Osteoblast (primary cell): ENCODE measurements around the gene TMTC1. TPM values are rescaled to one million over a fixed set of nuclear protein-coding genes. Genes with fewer than 3 reads are reported as not detected.

Experiments
- DNase-seq: peaks from one replicate; pipeline ENCODE4 v3.0.0; 2011; ENCODE audit warnings: low spot score, mixed read lengths; ENCODE audit not compliant: insufficient read length; ENCODE audit errors: missing footprints
- H2AFZ ChIP-seq: 2 replicates; pipeline ENCODE4 v1.6.0; 2011; ENCODE audit warnings: mild to moderate bottlenecking, low read length
- H3K27ac ChIP-seq: 2 replicates; pipeline ENCODE4 v1.5.1; 2011; ENCODE audit warnings: mild to moderate bottlenecking, low read depth, low read length, moderate library complexity
- H3K27me3 ChIP-seq: 2 replicates; pipeline ENCODE4 v1.6.0; 2012; ENCODE audit warnings: mild to moderate bottlenecking, control low read depth, inconsistent platforms, low read length, moderate library complexity; ENCODE audit not compliant: insufficient read depth
- H3K36me3 ChIP-seq: 2 replicates; pipeline ENCODE4 v1.5.1; 2011; ENCODE audit warnings: mild to moderate bottlenecking, low read length, control low read depth, moderate library complexity; ENCODE audit not compliant: insufficient read depth
- H3K4me1 ChIP-seq: 2 replicates; pipeline ENCODE4 v1.5.1; 2011; ENCODE audit warnings: mild to moderate bottlenecking, low read length, control low read depth, moderate library complexity; ENCODE audit not compliant: insufficient read depth
- H3K4me2 ChIP-seq: 2 replicates; pipeline ENCODE4 v1.6.0; 2011; ENCODE audit warnings: mild to moderate bottlenecking, low read length; ENCODE audit not compliant: insufficient read depth
- H3K4me3 ChIP-seq: fragments of 200-600 bp; sonication (generic); 3 replicates; pipeline ENCODE4 v1.5.1; 2012; ENCODE audit warnings: mild to moderate bottlenecking, low read length, inconsistent platforms; ENCODE audit not compliant: insufficient read depth
- H3K79me2 ChIP-seq: 2 replicates; pipeline ENCODE4 v1.6.0; 2012; ENCODE audit warnings: mild to moderate bottlenecking, low read length, control low read depth, inconsistent platforms; ENCODE audit not compliant: insufficient read depth
- H3K9me3 ChIP-seq: 2 replicates; pipeline ENCODE4 v1.5.1; 2011; ENCODE audit warnings: low read depth, low read length, control low read depth
- H4K20me1 ChIP-seq: 2 replicates; pipeline ENCODE4 v1.6.0; 2012; ENCODE audit warnings: mild to moderate bottlenecking, low read length, control low read depth; ENCODE audit not compliant: insufficient read depth
- CTCF ChIP-seq: IDR thresholded peaks from 2 replicates; pipeline ENCODE4 v1.5.1; 2011; ENCODE audit warnings: mild to moderate bottlenecking, low read depth, low read length, moderate library complexity; ENCODE audit errors: extremely low read depth
- total RNA-seq: library from RNA; depleted of rRNA; stranded (reverse); fragments of >200 nt; gene quantifications from 2 replicates; pipeline ENCODE4 v1.2.3, GENCODE V29; 2012

Gene TMTC1
- total RNA-seq, 1 donor, result 50.3 TPM

- Histone ChIP-seq H4K20me1 (no peaks in the 10 kb centered on the region), H3K4me2 (no peak overlapping the region), H3K4me1 (peaks cover 11% of the 10 kb centered on the region), H3K27me3 (no peaks in the 10 kb centered on the region), H2AFZ (no peak overlapping the region), H3K36me3 (no peaks in the 10 kb centered on the region), H3K9me3 (no peaks in the 10 kb centered on the region), H3K79me2 (peaks cover 60% of the 10 kb centered on the region), H3K27ac (no peak overlapping the region), H3K4me3 (no peak overlapping the region)
- TF ChIP-seq CTCF, result no peak
- no peak for DNase-seq
These were observed 5.2 kb downstream of the TMTC1 start for GRCh38 chr12:29778531-29778930.

GRCh38 chr12:29773076-29773475 is 10.7 kb downstream of the TMTC1 start:
- no peak for TF ChIP-seq CTCF
- H2AFZ ChIP-seq, result no peak overlapping the region
- peaks cover 45% of the 10 kb centered on the region for H3K79me2 ChIP-seq
- H3K27me3 ChIP-seq, result no peaks in the 10 kb centered on the region
- H3K9me3 ChIP-seq, result no peaks in the 10 kb centered on the region
- H3K4me1 ChIP-seq, result peaks cover 12% of the 10 kb centered on the region
- no peak overlapping the region for H3K4me2 ChIP-seq
- no peaks in the 10 kb centered on the region for H4K20me1 ChIP-seq
- DNase-seq, result no peak
- no peaks in the 10 kb centered on the region for H3K36me3 ChIP-seq
- H3K4me3 ChIP-seq, result no peak overlapping the region
- no peak overlapping the region for H3K27ac ChIP-seq

GRCh38 chr12:29771786-29772185 is 12.0 kb downstream of the TMTC1 start:
- no peak for DNase-seq
- Histone ChIP-seq H3K4me3 (no peak overlapping the region), H3K36me3 (no peaks in the 10 kb centered on the region), H2AFZ (no peak overlapping the region), H3K27ac (no peak overlapping the region), H3K4me2 (no peak overlapping the region), H4K20me1 (no peaks in the 10 kb centered on the region), H3K9me3 (no peaks in the 10 kb centered on the region), H3K4me1 (peaks cover 12% of the 10 kb centered on the region), H3K27me3 (no peaks in the 10 kb centered on the region), H3K79me2 (peaks cover 44% of the 10 kb centered on the region)
- TF ChIP-seq CTCF, result no peak

- no peak for TF ChIP-seq CTCF
- H3K36me3 ChIP-seq, result no peaks in the 10 kb centered on the region
- H3K4me1 ChIP-seq, result peaks cover 12% of the 10 kb centered on the region
- no peak overlapping the region for H3K27ac ChIP-seq
- no peak overlapping the region for H3K4me3 ChIP-seq
- no peak overlapping the region for H3K4me2 ChIP-seq
- H3K9me3 ChIP-seq, result no peaks in the 10 kb centered on the region
- DNase-seq, result no peak
- H2AFZ ChIP-seq, result no peak overlapping the region
- H4K20me1 ChIP-seq, result no peaks in the 10 kb centered on the region
- no peaks in the 10 kb centered on the region for H3K27me3 ChIP-seq
- peaks cover 40% of the 10 kb centered on the region for H3K79me2 ChIP-seq
These were observed 12.6 kb downstream of the TMTC1 start for GRCh38 chr12:29771165-29771564.
